Measurements from ENCODE around the gene MRPS18B. TPM values are rescaled to one million over a fixed set of nuclear protein-coding genes. Genes with fewer than 3 reads are reported as not detected.

MRPS18B gene
- total and polyA plus RNA-seq, 8 donors: 36.6 to 54.7 (median 43.5) TPM

DNA sequence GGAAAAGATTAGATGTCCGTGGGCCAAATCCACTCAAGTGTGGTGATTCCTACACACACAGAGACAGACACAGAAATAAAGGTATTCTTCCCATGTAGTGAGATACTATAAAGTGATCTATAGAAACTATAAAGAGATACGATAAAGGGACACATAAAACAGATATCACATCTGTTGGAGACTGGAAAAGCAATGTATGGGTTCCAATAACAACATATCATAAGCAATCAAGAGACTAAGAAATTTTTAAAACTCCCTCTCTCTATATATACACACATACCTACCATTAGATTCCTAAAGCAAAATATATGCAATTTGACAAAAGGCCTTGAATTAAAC is 5.8 kb upstream of the MRPS18B start:
- Histone ChIP-seq H3K27me3 (no peaks in the 10 kb centered on the region), H3K4me3 (no peak overlapping the region), H3K27ac (no peak overlapping the region), H3K9me3 (no peaks in the 10 kb centered on the region), H3K36me3 (peaks cover 0 to 51% of the 10 kb centered on the region in 2 donors), H3K4me1 (peaks cover 24 to 41% of the 10 kb centered on the region in 2 donors)
- TF ChIP-seq, protein P1, sequence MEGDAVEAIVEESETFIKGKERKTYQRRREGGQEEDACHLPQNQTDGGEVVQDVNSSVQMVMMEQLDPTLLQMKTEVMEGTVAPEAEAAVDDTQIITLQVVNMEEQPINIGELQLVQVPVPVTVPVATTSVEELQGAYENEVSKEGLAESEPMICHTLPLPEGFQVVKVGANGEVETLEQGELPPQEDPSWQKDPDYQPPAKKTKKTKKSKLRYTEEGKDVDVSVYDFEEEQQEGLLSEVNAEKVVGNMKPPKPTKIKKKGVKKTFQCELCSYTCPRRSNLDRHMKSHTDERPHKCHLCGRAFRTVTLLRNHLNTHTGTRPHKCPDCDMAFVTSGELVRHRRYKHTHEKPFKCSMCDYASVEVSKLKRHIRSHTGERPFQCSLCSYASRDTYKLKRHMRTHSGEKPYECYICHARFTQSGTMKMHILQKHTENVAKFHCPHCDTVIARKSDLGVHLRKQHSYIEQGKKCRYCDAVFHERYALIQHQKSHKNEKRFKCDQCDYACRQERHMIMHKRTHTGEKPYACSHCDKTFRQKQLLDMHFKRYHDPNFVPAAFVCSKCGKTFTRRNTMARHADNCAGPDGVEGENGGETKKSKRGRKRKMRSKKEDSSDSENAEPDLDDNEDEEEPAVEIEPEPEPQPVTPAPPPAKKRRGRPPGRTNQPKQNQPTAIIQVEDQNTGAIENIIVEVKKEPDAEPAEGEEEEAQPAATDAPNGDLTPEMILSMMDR (IDR thresholded peaks at IDR 0.05): no peak
- ATAC-seq (no peak), DNase-seq (no peak)
- intact Hi-C loops (cut with DNase I): no loop called here

DNA sequence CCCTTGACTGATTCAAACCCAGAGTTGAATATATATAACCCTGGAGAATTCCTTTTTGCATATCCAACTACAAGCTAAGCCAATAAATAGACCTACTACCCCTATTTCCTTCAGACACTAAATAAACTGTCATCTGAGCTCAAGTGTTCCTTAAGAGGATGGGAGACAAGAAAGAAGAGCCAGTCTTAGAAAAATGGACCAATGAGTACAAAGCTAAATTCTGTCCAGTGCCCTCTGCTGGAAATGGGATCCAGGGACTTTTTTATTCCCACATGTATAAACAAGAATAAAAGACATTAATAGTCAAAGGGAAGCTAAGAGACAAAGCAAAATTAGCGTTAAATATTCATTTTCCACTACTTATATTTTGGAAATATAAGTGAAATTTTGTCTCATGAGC is 5.4 kb upstream of the MRPS18B start:
- intact Hi-C loops (cut with DNase I): no loop called here
- Histone ChIP-seq H3K4me3 (no peak overlapping the region), H3K27ac (peak overlapping the region; percentile 23 to 96), H3K27me3 (no peaks in the 10 kb centered on the region), H3K36me3 (peaks cover 0 to 48% of the 10 kb centered on the region in 2 donors), H3K4me1 (peaks cover 24 to 41% of the 10 kb centered on the region in 2 donors), H3K9me3 (no peaks in the 10 kb centered on the region)
- DNase-seq (no peak), ATAC-seq (no peak)
- TF ChIP-seq, protein P1 (IDR thresholded peaks at IDR 0.05): no peak

DNA sequence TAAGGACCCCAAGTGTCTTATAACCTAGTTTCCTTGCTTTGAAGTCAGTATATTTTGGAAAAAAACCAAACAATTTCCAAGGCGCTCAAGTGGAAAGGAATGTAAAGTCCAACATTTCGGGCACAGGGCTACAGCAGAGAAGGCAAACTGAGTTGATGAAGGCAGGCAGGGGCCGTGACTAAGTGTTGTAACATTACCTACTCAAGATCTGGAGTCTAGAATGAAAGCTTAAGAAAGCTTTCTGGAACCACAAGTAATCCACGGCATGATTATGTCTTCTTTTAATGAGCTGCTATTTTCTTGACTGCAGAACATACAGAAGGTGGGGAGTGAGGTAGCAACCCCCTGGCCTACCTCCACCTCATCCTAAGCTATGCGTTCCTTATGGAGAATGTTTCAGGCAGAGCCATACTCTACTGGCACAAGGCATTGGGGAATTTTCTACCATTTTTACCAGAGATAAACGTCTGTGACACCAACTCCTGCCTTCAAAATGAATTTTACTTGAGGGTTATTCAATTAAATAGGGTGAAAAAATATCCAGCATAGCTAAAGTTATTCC is 4.9 kb upstream of the MRPS18B start:
- H3K4me1 ChIP-seq: peaks cover 24 to 37% of the 10 kb centered on the region in 2 donors
- ATAC-seq: no peak
- peak overlapping the region; percentile 23 to 96 for H3K27ac ChIP-seq
- peak in 1 of 4 donors; percentile 43 for DNase-seq
- H3K27me3 ChIP-seq: no peaks in the 10 kb centered on the region
- intact Hi-C loops (cut with DNase I): no loop called here
- no peak overlapping the region for H3K4me3 ChIP-seq
- TF ChIP-seq, protein P1 (IDR thresholded peaks at IDR 0.05): no peak
- no peaks in the 10 kb centered on the region for H3K9me3 ChIP-seq
- H3K36me3 ChIP-seq: peaks cover 0 to 42% of the 10 kb centered on the region in 2 donors

DNA sequence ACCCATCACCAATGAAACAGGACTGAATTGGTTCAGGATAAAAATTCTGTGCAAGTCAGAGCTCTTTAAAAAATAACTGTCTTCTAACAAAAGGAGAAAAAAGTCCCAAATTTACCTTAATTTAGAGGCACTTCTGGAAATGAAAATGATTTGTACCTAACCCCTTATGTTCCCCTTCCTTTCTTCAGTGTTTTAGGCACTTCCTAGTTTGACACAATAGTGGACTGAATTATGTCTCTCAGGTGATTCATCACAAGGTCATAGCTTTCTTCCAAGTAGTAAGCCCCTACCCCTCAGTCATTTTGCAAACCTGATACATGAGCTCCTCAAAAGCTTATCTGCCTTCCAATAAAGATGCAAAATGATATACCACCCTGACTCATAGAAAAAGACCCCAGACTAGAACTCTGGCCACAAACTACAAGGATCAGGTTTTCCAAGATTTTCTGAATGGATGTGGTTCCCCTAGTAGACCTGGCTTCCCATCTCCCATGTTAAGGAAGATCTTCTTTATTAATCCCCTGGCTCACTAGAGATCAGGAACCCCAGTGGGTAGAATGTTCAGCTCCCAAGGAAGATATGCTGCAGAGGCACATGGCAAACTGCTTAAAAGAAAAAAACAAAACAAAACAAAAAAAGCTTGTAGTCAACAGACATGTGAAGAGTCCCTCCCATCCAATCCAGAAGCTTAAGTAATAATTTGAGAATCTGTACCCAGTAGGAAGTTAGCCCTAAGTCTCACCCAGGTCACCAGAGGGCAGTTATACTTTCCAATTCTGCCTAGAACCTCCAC is 4.2 kb upstream of the MRPS18B start:
- H3K4me1 ChIP-seq: peaks cover 27 to 39% of the 10 kb centered on the region in 2 donors
- TF ChIP-seq, protein P1 (IDR thresholded peaks at IDR 0.05): no peak
- H3K36me3 ChIP-seq: peaks cover 0 to 35% of the 10 kb centered on the region in 2 donors
- intact Hi-C loops (cut with DNase I): no loop called here
- peak overlapping the region; percentile 96 to 99 for H3K27ac ChIP-seq
- peak overlapping the region in 1 of 2 donors; percentile 81 for H3K4me3 ChIP-seq
- ATAC-seq: no peak
- no peaks in the 10 kb centered on the region for H3K9me3 ChIP-seq
- no peak for DNase-seq
- H3K27me3 ChIP-seq: no peaks in the 10 kb centered on the region

DNA sequence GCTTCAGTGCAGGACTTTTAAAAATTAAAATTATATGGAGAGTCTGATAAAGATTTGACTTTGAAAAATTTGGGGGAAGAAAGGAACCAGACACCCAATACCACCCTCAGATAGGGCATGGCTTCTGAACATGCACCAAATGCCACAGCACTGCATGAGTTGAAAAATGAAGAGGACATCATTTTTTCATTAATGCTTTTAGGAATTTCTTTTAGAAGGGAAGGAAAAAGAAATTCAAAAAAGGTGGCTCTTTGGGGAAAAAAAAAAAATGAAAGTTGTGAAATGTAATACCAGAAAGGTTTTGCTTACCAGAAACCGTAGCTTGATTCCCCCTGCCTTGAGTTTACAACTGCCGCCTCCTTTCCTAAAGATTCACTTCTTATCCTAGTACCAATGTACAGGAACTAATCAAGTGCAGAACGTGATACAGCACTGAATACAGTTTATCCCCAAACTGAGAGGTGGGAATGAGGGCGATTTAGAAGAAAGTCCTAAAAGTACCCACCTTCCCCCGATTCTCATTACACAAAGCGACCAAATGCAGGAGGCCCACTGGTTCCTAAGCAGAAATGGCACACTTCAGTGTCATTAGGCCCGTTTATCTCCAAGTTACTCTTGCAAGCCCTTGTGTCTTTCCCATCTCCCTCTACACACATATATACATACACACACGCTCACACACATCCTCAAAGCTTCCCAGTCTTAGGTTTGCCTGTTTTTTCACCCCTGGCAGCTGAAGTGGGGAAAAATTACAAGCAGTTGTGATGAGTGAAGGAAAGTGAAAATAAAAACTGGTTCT is 3.4 kb upstream of the MRPS18B start:
- Histone ChIP-seq H3K36me3 (peaks cover 0 to 27% of the 10 kb centered on the region in 2 donors), H3K27ac (peak overlapping the region; percentile 96 to 99), H3K4me1 (peaks cover 33 to 47% of the 10 kb centered on the region in 2 donors), H3K4me3 (peak overlapping the region in 1 of 2 donors; percentile 81), H3K27me3 (no peaks in the 10 kb centered on the region), H3K9me3 (no peaks in the 10 kb centered on the region)
- ATAC-seq: no peak
- intact Hi-C loops (cut with DNase I): no loop called here
- DNase-seq: no peak
- TF ChIP-seq, protein P1 (IDR thresholded peaks at IDR 0.05): no peak
